Suprapubic skin (tissue), 4 donors: ENCODE results near the gene DDX1.

Source experiments
- POLR2A ChIP-seq, 2 donors: fragments of 450-650 bp; IDR thresholded peaks; one replicate each; pipeline ENCODE4 v1.6.1; 2017; ENCODE audit warnings: antibody characterized with exemption in 2 of 2, mild to moderate bottlenecking in 2 of 2, moderate library complexity in 2 of 2
- POLR2AphosphoS5 ChIP-seq, 3 donors: sonication (generic); formaldehyde crosslinking; IDR thresholded peaks; one replicate each; pipeline ENCODE4 v1.6.1; 2017; ENCODE audit warnings: antibody characterized with exemption in 3 of 3
- TF ChIP-seq, protein P1 (sequence below), 2 donors: fragments of 200-600 bp in 1 of 2; fragments of 450-650 bp in 1 of 2; sonication (generic) in 1 of 2; IDR thresholded peaks; one replicate each; pipeline ENCODE4 v1.5.1; 2016 to 2019; ENCODE audit warnings: antibody characterized with exemption in 2 of 2, mild to moderate bottlenecking in 1 of 2, moderate library complexity in 1 of 2

DNA sequence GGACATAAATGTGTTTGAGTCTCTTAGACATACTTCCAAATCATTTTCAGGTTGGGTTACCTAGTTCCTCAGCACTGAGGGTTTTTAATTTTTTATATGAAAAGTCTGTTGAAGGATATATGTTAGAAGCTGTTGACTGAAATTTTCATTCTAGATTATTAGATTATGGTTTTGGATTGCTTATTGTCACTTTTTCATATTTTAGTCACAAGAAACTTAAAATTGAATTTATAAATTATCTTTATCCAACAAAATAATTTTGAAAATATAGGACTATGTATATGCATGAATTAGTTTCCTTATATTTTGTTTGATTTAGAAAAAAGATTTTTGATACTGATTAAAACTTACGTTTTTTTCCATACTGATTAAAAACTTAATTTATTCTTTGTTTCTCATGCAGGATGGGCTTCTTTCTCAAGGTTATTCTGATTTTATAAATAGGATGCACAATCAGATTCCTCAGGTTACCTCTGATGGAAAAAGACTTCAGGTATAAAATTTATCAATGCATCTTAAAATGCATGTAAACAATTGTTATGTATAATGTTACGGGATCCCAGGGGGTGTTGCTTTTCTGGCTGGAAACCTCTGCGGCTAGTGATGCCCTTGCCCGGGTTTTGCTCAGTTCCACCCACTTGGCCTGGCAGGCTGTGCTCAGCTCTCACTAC lies 26.2 kb downstream of the DDX1 start:
- TF ChIP-seq, protein P1, sequence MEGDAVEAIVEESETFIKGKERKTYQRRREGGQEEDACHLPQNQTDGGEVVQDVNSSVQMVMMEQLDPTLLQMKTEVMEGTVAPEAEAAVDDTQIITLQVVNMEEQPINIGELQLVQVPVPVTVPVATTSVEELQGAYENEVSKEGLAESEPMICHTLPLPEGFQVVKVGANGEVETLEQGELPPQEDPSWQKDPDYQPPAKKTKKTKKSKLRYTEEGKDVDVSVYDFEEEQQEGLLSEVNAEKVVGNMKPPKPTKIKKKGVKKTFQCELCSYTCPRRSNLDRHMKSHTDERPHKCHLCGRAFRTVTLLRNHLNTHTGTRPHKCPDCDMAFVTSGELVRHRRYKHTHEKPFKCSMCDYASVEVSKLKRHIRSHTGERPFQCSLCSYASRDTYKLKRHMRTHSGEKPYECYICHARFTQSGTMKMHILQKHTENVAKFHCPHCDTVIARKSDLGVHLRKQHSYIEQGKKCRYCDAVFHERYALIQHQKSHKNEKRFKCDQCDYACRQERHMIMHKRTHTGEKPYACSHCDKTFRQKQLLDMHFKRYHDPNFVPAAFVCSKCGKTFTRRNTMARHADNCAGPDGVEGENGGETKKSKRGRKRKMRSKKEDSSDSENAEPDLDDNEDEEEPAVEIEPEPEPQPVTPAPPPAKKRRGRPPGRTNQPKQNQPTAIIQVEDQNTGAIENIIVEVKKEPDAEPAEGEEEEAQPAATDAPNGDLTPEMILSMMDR (IDR thresholded peaks at IDR 0.05), result no peak
- TF ChIP-seq POLR2A (IDR thresholded peaks at IDR 0.05) (no peak), POLR2AphosphoS5 (IDR thresholded peaks at IDR 0.05) (no peak)
